Measurements from ENCODE around the gene LCE5A.
"Not testable (repeated sequence)": the region's sequence is repeated elsewhere in the genome, so short reads cannot be mapped to it uniquely, and the experiment has no call there.

LCE5A gene

GRCh38 chr1:152510503-152510902, at the start of gene LCE5A:
LCE5A (plus strand) TSS chr1:152510803; CDS start chr1:152511535, 732 bp downstream.
- Mint-ChIP-seq H3K27me3 (peaks cover 59% of the 10 kb centered on the region), H3K4me1 (no peaks in the 10 kb centered on the region), H3K4me3 (no peak within 1 kb of the TSS), H3K27ac (no peak within 1 kb of the TSS), H3K9me3 (no peaks in the 10 kb centered on the region)
- no peak for DNase-seq
- ATAC-seq, result no peak

- peaks cover 0 to 5% of the 10 kb centered on the region in 2 donors for H3K9me3 Mint-ChIP-seq
- peaks cover 9% of the 10 kb centered on the region for H3K27me3 Mint-ChIP-seq
- ATAC-seq, result peak; percentile 34
- H3K4me1 Mint-ChIP-seq, result peaks cover 37% of the 10 kb centered on the region
- H3K4me3 Mint-ChIP-seq, result peak overlapping the region; percentile 52 to 68
- DNase-seq, result peak; percentile 49 to 55
- H3K27ac Mint-ChIP-seq, result no peak overlapping the region
Observed at GRCh38 chr1:152461544-152461943, 49.1 kb upstream of the LCE5A start.

GRCh38 chr1:152462636-152463035, 48.0 kb upstream of the LCE5A start:
- peaks cover 37% of the 10 kb centered on the region for H3K4me1 Mint-ChIP-seq
- H3K9me3 Mint-ChIP-seq, result peaks cover 5% of the 10 kb centered on the region in 2 donors
- no peak overlapping the region for H3K4me3 Mint-ChIP-seq
- no peak for DNase-seq
- no peak overlapping the region for H3K27ac Mint-ChIP-seq
- no peak for ATAC-seq
- peaks cover 8% of the 10 kb centered on the region for H3K27me3 Mint-ChIP-seq

- peaks cover 5% of the 10 kb centered on the region in 2 donors for H3K9me3 Mint-ChIP-seq
- DNase-seq, result no peak
- no peak overlapping the region for H3K27ac Mint-ChIP-seq
- H3K4me1 Mint-ChIP-seq, result peaks cover 5% of the 10 kb centered on the region
- no peak for ATAC-seq
- no peak overlapping the region for H3K4me3 Mint-ChIP-seq
- peaks cover 17% of the 10 kb centered on the region for H3K27me3 Mint-ChIP-seq
Observed at GRCh38 chr1:152466217-152466616, 44.4 kb upstream of the LCE5A start.

- DNase-seq (no peak), ATAC-seq (no peak)
- H3K27me3 Mint-ChIP-seq, result no peaks in the 10 kb centered on the region
- H3K9me3 Mint-ChIP-seq, result peaks cover 36 to 55% of the 10 kb centered on the region in 2 donors
- H3K4me3 Mint-ChIP-seq, result no peak overlapping the region
- H3K4me1 Mint-ChIP-seq, result no peaks in the 10 kb centered on the region
- H3K27ac Mint-ChIP-seq, result no peak overlapping the region
Observed at GRCh38 chr1:152473887-152474537, 36.6 kb upstream of the LCE5A start.

GRCh38 chr1:152479792-152480595, 30.6 kb upstream of the LCE5A start:
- DNase-seq, result peak; percentile 45 to 48
- Mint-ChIP-seq H3K4me3 (no peak overlapping the region), H3K4me1 (peaks cover 13% of the 10 kb centered on the region), H3K27me3 (no peaks in the 10 kb centered on the region), H3K9me3 (peaks cover 29 to 41% of the 10 kb centered on the region in 2 donors), H3K27ac (peak overlapping the region; percentile 49 to 60)
- ATAC-seq, result peak; percentile 69

- H3K4me1 Mint-ChIP-seq, result peaks cover 13% of the 10 kb centered on the region
- DNase-seq (no peak), ATAC-seq (no peak)
- no peak overlapping the region for H3K4me3 Mint-ChIP-seq
- peaks cover 20% of the 10 kb centered on the region in 2 donors for H3K9me3 Mint-ChIP-seq
- no peak overlapping the region for H3K27ac Mint-ChIP-seq
- H3K27me3 Mint-ChIP-seq, result no peaks in the 10 kb centered on the region
Observed at GRCh38 chr1:152481869-152482664, 28.5 kb upstream of the LCE5A start.

- Mint-ChIP-seq H3K27ac (no peak overlapping the region), H3K4me1 (peaks cover 7% of the 10 kb centered on the region), H3K9me3 (no peaks in the 10 kb centered on the region), H3K4me3 (no peak overlapping the region), H3K27me3 (no peaks in the 10 kb centered on the region)
- ATAC-seq (no peak), DNase-seq (no peak)
Observed at GRCh38 chr1:152486400-152487006, 24.1 kb upstream of the LCE5A start.

GRCh38 chr1:152487871-152488270, 22.7 kb upstream of the LCE5A start:
- Mint-ChIP-seq H3K9me3 (no peaks in the 10 kb centered on the region), H3K4me1 (peaks cover 7% of the 10 kb centered on the region), H3K27me3 (no peaks in the 10 kb centered on the region), H3K27ac (no peak overlapping the region), H3K4me3 (no peak overlapping the region)
- DNase-seq (no peak), ATAC-seq (no peak)

GRCh38 chr1:152491537-152491936, 19.1 kb upstream of the LCE5A start:
- not testable (repeated sequence) for H3K4me3 Mint-ChIP-seq, H3K27ac Mint-ChIP-seq, DNase-seq, H3K9me3 Mint-ChIP-seq, H3K4me1 Mint-ChIP-seq, H3K27me3 Mint-ChIP-seq, ATAC-seq

GRCh38 chr1:152495066-152495675, 15.4 kb upstream of the LCE5A start:
- Mint-ChIP-seq H3K27ac (no peak overlapping the region), H3K27me3 (peaks cover 8% of the 10 kb centered on the region), H3K9me3 (no peaks in the 10 kb centered on the region), H3K4me1 (no peaks in the 10 kb centered on the region), H3K4me3 (no peak overlapping the region)
- ATAC-seq (no peak), DNase-seq (peak in 1 of 2 donors; percentile 32)

- no peak for ATAC-seq
- Mint-ChIP-seq H3K27ac (no peak overlapping the region), H3K4me1 (no peaks in the 10 kb centered on the region), H3K4me3 (no peak overlapping the region), H3K27me3 (peaks cover 15% of the 10 kb centered on the region), H3K9me3 (no peaks in the 10 kb centered on the region)
- DNase-seq, result no peak
Observed at GRCh38 chr1:152497273-152497672, 13.3 kb upstream of the LCE5A start.

GRCh38 chr1:152501704-152502103, 8.9 kb upstream of the LCE5A start:
- Mint-ChIP-seq H3K27ac (no peak overlapping the region), H3K4me3 (no peak overlapping the region), H3K9me3 (no peaks in the 10 kb centered on the region), H3K4me1 (no peaks in the 10 kb centered on the region), H3K27me3 (peaks cover 15% of the 10 kb centered on the region)
- DNase-seq, result no peak
- ATAC-seq, result no peak

- Mint-ChIP-seq H3K9me3 (no peaks in the 10 kb centered on the region), H3K27me3 (peaks cover 15% of the 10 kb centered on the region), H3K4me3 (no peak overlapping the region), H3K4me1 (no peaks in the 10 kb centered on the region), H3K27ac (no peak overlapping the region)
- ATAC-seq (no peak), DNase-seq (no peak)
Observed at GRCh38 chr1:152502496-152503180, 8.0 kb upstream of the LCE5A start.
